SH-SY5Y (cell line): ENCODE results near the gene GREM1.

Experiments used
- GATA2 ChIP-seq: IDR thresholded peaks from 2 replicates; pipeline ENCODE4 v1.6.1; 2011; ENCODE audit warnings: mild to moderate bottlenecking, low read depth, low read length
- GATA3 ChIP-seq: IDR thresholded peaks from 2 replicates; pipeline ENCODE4 v1.6.1; 2011; ENCODE audit warnings: low read depth, mild to moderate bottlenecking, low read length, moderate library complexity

DNA sequence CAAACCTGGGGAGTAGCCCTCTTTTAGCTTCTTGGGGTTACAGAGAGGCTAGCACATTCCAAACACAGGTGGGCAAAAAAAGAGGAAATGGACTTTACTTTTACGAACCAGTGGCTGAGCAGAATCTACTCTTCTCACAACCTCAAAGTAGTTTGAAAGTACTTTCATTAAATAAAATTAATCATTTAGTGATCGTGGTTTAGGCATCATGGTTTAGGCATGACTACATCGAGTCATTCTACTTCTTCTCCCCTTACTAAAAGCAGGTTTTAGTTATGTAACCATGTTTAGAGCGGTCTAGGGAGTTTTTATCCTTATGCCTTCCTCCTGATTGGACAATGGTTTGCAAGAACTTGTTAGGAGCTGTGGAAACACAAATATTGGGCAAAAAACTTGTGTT, 2.5 kb upstream of the GREM1 start:
- TF ChIP-seq GATA2 (no peak), GATA3 (no peak)
